Naive B cell (primary cell): ENCODE results near the gene PCDH9. TPM values are rescaled to one million over a fixed set of nuclear protein-coding genes. Genes with fewer than 3 reads are reported as not detected.
"Not testable (repeated sequence)": the region's sequence is repeated elsewhere in the genome, so short reads cannot be mapped to it uniquely, and the experiment has no call there.

ENCODE experiments used
- ATAC-seq, 2 donors: fragments of 150-1000 bp; cut with Tn5 transposase; 2 replicates each; pipeline ENCODE4 v1.10.0; 2021; ENCODE audit warnings: low read depth in 2 of 2, mild to moderate bottlenecking in 2 of 2, moderate library complexity in 2 of 2
- DNase-seq: peaks from one replicate; pipeline ENCODE4 v3.0.0; 2022
- H3K27ac Mint-ChIP-seq, 6 donors: one replicate each; pipeline ENCODE4 v1.8.0; 2020 to 2022; ENCODE audit warnings: mild to moderate bottlenecking in 6 of 6, mixed read lengths in 6 of 6, moderate library complexity in 5 of 6, inconsistent platforms in 2 of 6
- H3K27me3 Mint-ChIP-seq, 3 donors: one replicate each; pipeline ENCODE4 v1.8.0; 2021 to 2022; ENCODE audit warnings: mixed read lengths in 3 of 3, mild to moderate bottlenecking in 1 of 3
- H3K36me3 Mint-ChIP-seq, 2 donors: one replicate each; pipeline ENCODE4 v1.8.0; 2020 to 2022; ENCODE audit warnings: mixed read lengths in 2 of 2, inconsistent platforms in 1 of 2, mild to moderate bottlenecking in 1 of 2
- H3K4me1 Mint-ChIP-seq, 3 donors: one replicate each; pipeline ENCODE4 v1.8.0; 2020 to 2022; ENCODE audit warnings: mixed read lengths in 3 of 3, inconsistent platforms in 1 of 3, mild to moderate bottlenecking in 1 of 3, moderate library complexity in 1 of 3
- H3K4me3 Mint-ChIP-seq, 8 donors: one replicate each; pipeline ENCODE4 v1.8.0; 2020 to 2022; ENCODE audit warnings: mild to moderate bottlenecking in 8 of 8, mixed read lengths in 8 of 8, moderate library complexity in 8 of 8, inconsistent platforms in 2 of 8
- H3K9me3 Mint-ChIP-seq, 7 donors: one replicate each; pipeline ENCODE4 v1.8.0; 2020 to 2022; ENCODE audit warnings: mixed read lengths in 7 of 7, mild to moderate bottlenecking in 5 of 7, inconsistent platforms in 2 of 7, moderate library complexity in 1 of 7
- polyA plus RNA-seq, 6 donors: library from polyadenylated mRNA; unstranded; fragments of 300-500 nt; fragmentation: Illumina TruSeq; gene quantifications; one replicate each; pipeline ENCODE4 v1.2.3, GENCODE V29; 2021; ENCODE audit warnings: low read depth in 6 of 6

PCDH9 gene
- polyA plus RNA-seq, 6 donors from 2014 or later = 49.9 to 70.2 (median 57.2) TPM

GRCh38 chr13:67122251-67122650 lies 107.9 kb downstream of the PCDH9 start:
- no peaks in the 10 kb centered on the region for H3K27me3 Mint-ChIP-seq
- no peak for DNase-seq
- no peak overlapping the region for H3K4me3 Mint-ChIP-seq
- no peak for ATAC-seq
- no peaks in the 10 kb centered on the region for H3K9me3 Mint-ChIP-seq
- no peaks in the 10 kb centered on the region for H3K36me3 Mint-ChIP-seq
- peaks cover 0 to 5% (median 0%) of the 10 kb centered on the region in 3 donors for H3K4me1 Mint-ChIP-seq
- no peak overlapping the region for H3K27ac Mint-ChIP-seq

- peak overlapping the region in 1 of 6 donors; percentile 63 for H3K27ac Mint-ChIP-seq
Observed at GRCh38 chr13:67120872-67121531, 109.1 kb downstream of the PCDH9 start.

GRCh38 chr13:67119481-67119894 lies 110.6 kb downstream of the PCDH9 start:
- Mint-ChIP-seq H3K4me1 (peaks cover 0 to 5% (median 0%) of the 10 kb centered on the region in 3 donors), H3K4me3 (no peak overlapping the region)

More at GRCh38 chr13:67120872-67121531, 109.1 kb downstream of the PCDH9 start:
- H3K27me3 Mint-ChIP-seq = no peaks in the 10 kb centered on the region
- H3K9me3 Mint-ChIP-seq = no peaks in the 10 kb centered on the region
- peaks cover 0 to 5% (median 0%) of the 10 kb centered on the region in 3 donors for H3K4me1 Mint-ChIP-seq
- no peak for ATAC-seq
- no peak overlapping the region for H3K4me3 Mint-ChIP-seq
- DNase-seq = no peak
- H3K36me3 Mint-ChIP-seq = no peaks in the 10 kb centered on the region

GRCh38 chr13:67118277-67118676 lies 111.9 kb downstream of the PCDH9 start:
- no peak for ATAC-seq
- no peaks in the 10 kb centered on the region for H3K27me3 Mint-ChIP-seq
- H3K36me3 Mint-ChIP-seq = no peaks in the 10 kb centered on the region
- H3K4me3 Mint-ChIP-seq = no peak overlapping the region
- H3K4me1 Mint-ChIP-seq = peaks cover 0 to 4% (median 0%) of the 10 kb centered on the region in 3 donors
- no peak for DNase-seq
- peaks cover 0 to 3% (median 0%) of the 10 kb centered on the region in 7 donors for H3K9me3 Mint-ChIP-seq
- no peak overlapping the region for H3K27ac Mint-ChIP-seq

More at GRCh38 chr13:67119481-67119894, 110.6 kb downstream of the PCDH9 start:
- H3K9me3 Mint-ChIP-seq = no peaks in the 10 kb centered on the region
- no peaks in the 10 kb centered on the region for H3K36me3 Mint-ChIP-seq
- no peak overlapping the region for H3K27ac Mint-ChIP-seq
- ATAC-seq (no peak), DNase-seq (no peak)
- no peaks in the 10 kb centered on the region for H3K27me3 Mint-ChIP-seq

- DNase-seq (no peak), ATAC-seq (no peak)
- H3K4me3 Mint-ChIP-seq = no peak overlapping the region
- H3K4me1 Mint-ChIP-seq = no peaks in the 10 kb centered on the region
- H3K27me3 Mint-ChIP-seq = no peaks in the 10 kb centered on the region
- H3K9me3 Mint-ChIP-seq = peaks cover 0 to 4% (median 0%) of the 10 kb centered on the region in 7 donors
- H3K36me3 Mint-ChIP-seq = no peaks in the 10 kb centered on the region
- H3K27ac Mint-ChIP-seq = peak overlapping the region in 1 of 6 donors; percentile 20
Observed at GRCh38 chr13:67117010-67117550, 113.1 kb downstream of the PCDH9 start.

GRCh38 chr13:67107979-67108378 lies 122.2 kb downstream of the PCDH9 start:
- no peak for DNase-seq
- no peak for ATAC-seq
- Mint-ChIP-seq H3K27me3 (no peaks in the 10 kb centered on the region), H3K36me3 (no peaks in the 10 kb centered on the region), H3K9me3 (peaks cover 0 to 10% (median 5%) of the 10 kb centered on the region in 7 donors), H3K4me3 (no peak overlapping the region), H3K27ac (no peak overlapping the region), H3K4me1 (peaks cover 4 to 16% (median 8%) of the 10 kb centered on the region in 3 donors)

GRCh38 chr13:67106502-67107057 lies 123.6 kb downstream of the PCDH9 start:
- Mint-ChIP-seq H3K4me1 (peaks cover 4 to 16% (median 8%) of the 10 kb centered on the region in 3 donors), H3K36me3 (no peaks in the 10 kb centered on the region), H3K9me3 (peaks cover 0 to 10% (median 5%) of the 10 kb centered on the region in 7 donors), H3K27ac (no peak overlapping the region), H3K4me3 (no peak overlapping the region), H3K27me3 (no peaks in the 10 kb centered on the region)
- no peak for ATAC-seq
- no peak for DNase-seq

- Mint-ChIP-seq H3K4me1 (peaks cover 4 to 15% (median 8%) of the 10 kb centered on the region in 3 donors), H3K27me3 (no peaks in the 10 kb centered on the region), H3K9me3 (peaks cover 0 to 5% (median 2%) of the 10 kb centered on the region in 7 donors), H3K4me3 (no peak overlapping the region), H3K27ac (peak overlapping the region in 1 of 6 donors; percentile 58), H3K36me3 (no peaks in the 10 kb centered on the region)
- ATAC-seq (no peak), DNase-seq (no peak)
Observed at GRCh38 chr13:67101730-67102467, 128.2 kb downstream of the PCDH9 start.

- Mint-ChIP-seq H3K36me3 (no peaks in the 10 kb centered on the region), H3K27me3 (no peaks in the 10 kb centered on the region), H3K9me3 (peaks cover 0 to 5% (median 2%) of the 10 kb centered on the region in 7 donors), H3K4me3 (no peak overlapping the region), H3K4me1 (peaks cover 7 to 13% (median 8%) of the 10 kb centered on the region in 3 donors), H3K27ac (no peak overlapping the region)
- ATAC-seq (no peak), DNase-seq (no peak)
Observed at GRCh38 chr13:67100730-67101129, 129.4 kb downstream of the PCDH9 start.

GRCh38 chr13:67099494-67099893 lies 130.6 kb downstream of the PCDH9 start:
- Mint-ChIP-seq H3K27me3 (no peaks in the 10 kb centered on the region), H3K4me3 (no peak overlapping the region), H3K4me1 (peaks cover under 1 to 2% (median 2%) of the 10 kb centered on the region in 3 donors), H3K9me3 (no peaks in the 10 kb centered on the region), H3K27ac (no peak overlapping the region), H3K36me3 (no peaks in the 10 kb centered on the region)
- DNase-seq (no peak), ATAC-seq (no peak)

GRCh38 chr13:67097892-67098452 lies 132.2 kb downstream of the PCDH9 start:
- ATAC-seq (no peak), DNase-seq (no peak)
- H3K27ac Mint-ChIP-seq = no peak overlapping the region
- no peaks in the 10 kb centered on the region for H3K36me3 Mint-ChIP-seq
- H3K9me3 Mint-ChIP-seq = no peaks in the 10 kb centered on the region
- no peak overlapping the region for H3K4me3 Mint-ChIP-seq
- peaks cover 0 to 2% (median 0%) of the 10 kb centered on the region in 3 donors for H3K4me1 Mint-ChIP-seq
- H3K27me3 Mint-ChIP-seq = no peaks in the 10 kb centered on the region

GRCh38 chr13:67096893-67097292 lies 133.2 kb downstream of the PCDH9 start:
- ATAC-seq, H3K4me1 Mint-ChIP-seq, DNase-seq, H3K27ac Mint-ChIP-seq, H3K27me3 Mint-ChIP-seq, H3K4me3 Mint-ChIP-seq, H3K9me3 Mint-ChIP-seq, H3K36me3 Mint-ChIP-seq: not testable (repeated sequence)

GRCh38 chr13:67096418-67096817 lies 133.7 kb downstream of the PCDH9 start:
- DNase-seq = no peak
- Mint-ChIP-seq H3K9me3 (no peaks in the 10 kb centered on the region), H3K27me3 (no peaks in the 10 kb centered on the region), H3K4me1 (peaks cover 0 to 2% (median 0%) of the 10 kb centered on the region in 3 donors), H3K36me3 (no peaks in the 10 kb centered on the region), H3K27ac (no peak overlapping the region), H3K4me3 (no peak overlapping the region)
- ATAC-seq = no peak
